ENCODE measurements around the gene FGFBP3. TPM values are rescaled to one million over a fixed set of nuclear protein-coding genes. Genes with fewer than 3 reads are reported as not detected.

FGFBP3 gene
- polyA plus RNA-seq, 3 donors = 0.30 to 0.45 (median 0.32) TPM

DNA sequence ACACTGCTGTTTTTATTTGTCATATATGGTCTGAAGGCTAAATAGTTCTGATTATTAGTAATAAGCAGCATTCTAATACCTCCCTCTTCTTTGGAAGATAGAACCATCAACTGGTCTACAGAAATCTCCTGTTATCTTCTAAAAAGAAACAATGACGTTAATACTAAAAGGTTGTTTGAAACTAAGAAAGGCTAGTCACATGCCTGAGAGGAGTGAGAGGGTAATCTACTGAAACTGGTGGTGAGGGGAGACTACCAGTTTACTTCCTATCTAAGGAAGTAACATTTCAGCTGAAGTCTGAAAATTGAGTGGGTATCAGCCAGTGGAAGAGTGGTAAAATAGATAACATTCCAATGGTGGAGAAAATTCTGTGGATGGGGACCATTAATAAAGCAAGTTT, 48.4 kb downstream of the FGFBP3 start:
- Histone ChIP-seq H3K9ac (ENCODE audit: insufficient read depth, low read length, poor library complexity, severe bottlenecking) (no peak overlapping the region), H3K4me3 (replicated peaks in 1 of 3; ENCODE audit: low read depth in 2 of 3, low read length in 3 of 3) (no peak overlapping the region), H3K27me3 (ENCODE audit: control insufficient read depth in 2 of 2, insufficient read depth in 2 of 2, low read length in 2 of 2) (no peaks in the 10 kb centered on the region), H3K27ac (ENCODE audit: low read depth in 1 of 2, low read length in 2 of 2) (no peak overlapping the region), H3K79me2 (ENCODE audit: insufficient read depth, low read length) (no peaks in the 10 kb centered on the region), H3K4me1 (ENCODE audit: control insufficient read depth in 1 of 2, insufficient read depth in 2 of 2, low read length in 2 of 2) (no peaks in the 10 kb centered on the region), H2AFZ (ENCODE audit: insufficient read depth, low read depth, low read length, poor library complexity, severe bottlenecking) (no peak overlapping the region), H3K4me2 (replicated peaks; ENCODE audit: extremely low read depth, low read length, poor library complexity, severe bottlenecking) (no peak overlapping the region), H3K36me3 (replicated peaks in 1 of 2; ENCODE audit: control insufficient read depth in 1 of 2, insufficient read depth in 2 of 2, low read length in 2 of 2) (peaks cover 92 to 100% of the 10 kb centered on the region in 2 donors), H3K9me3 (replicated peaks in 1 of 2; ENCODE audit: control insufficient read depth in 1 of 2, insufficient read depth in 1 of 2, low read length in 2 of 2) (no peaks in the 10 kb centered on the region), H4K20me1 (ENCODE audit: insufficient read depth, low read length) (peaks cover 3% of the 10 kb centered on the region)
- TF ChIP-seq, protein P1, sequence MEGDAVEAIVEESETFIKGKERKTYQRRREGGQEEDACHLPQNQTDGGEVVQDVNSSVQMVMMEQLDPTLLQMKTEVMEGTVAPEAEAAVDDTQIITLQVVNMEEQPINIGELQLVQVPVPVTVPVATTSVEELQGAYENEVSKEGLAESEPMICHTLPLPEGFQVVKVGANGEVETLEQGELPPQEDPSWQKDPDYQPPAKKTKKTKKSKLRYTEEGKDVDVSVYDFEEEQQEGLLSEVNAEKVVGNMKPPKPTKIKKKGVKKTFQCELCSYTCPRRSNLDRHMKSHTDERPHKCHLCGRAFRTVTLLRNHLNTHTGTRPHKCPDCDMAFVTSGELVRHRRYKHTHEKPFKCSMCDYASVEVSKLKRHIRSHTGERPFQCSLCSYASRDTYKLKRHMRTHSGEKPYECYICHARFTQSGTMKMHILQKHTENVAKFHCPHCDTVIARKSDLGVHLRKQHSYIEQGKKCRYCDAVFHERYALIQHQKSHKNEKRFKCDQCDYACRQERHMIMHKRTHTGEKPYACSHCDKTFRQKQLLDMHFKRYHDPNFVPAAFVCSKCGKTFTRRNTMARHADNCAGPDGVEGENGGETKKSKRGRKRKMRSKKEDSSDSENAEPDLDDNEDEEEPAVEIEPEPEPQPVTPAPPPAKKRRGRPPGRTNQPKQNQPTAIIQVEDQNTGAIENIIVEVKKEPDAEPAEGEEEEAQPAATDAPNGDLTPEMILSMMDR (IDR thresholded peaks at IDR 0.05) = no peak
- Mint-ChIP-seq H3K4me1 (no peaks in the 10 kb centered on the region), H3K27me3 (ENCODE audit: low read depth in 3 of 3) (no peaks in the 10 kb centered on the region), H3K27ac (peak overlapping the region in 1 of 7 donors; percentile 43), H3K36me3 (peaks cover 84% of the 10 kb centered on the region in 2 donors), H3K9me3 (no peaks in the 10 kb centered on the region), H3K4me3 (no peak overlapping the region)
- intact Hi-C loops (cut with micrococcal nuclease) = no loop called here
- no peak for DNase-seq
- WGBS (ENCODE audit: insufficient coverage) = no CpG with 5 or more reads among the region's 1 CpG

DNA sequence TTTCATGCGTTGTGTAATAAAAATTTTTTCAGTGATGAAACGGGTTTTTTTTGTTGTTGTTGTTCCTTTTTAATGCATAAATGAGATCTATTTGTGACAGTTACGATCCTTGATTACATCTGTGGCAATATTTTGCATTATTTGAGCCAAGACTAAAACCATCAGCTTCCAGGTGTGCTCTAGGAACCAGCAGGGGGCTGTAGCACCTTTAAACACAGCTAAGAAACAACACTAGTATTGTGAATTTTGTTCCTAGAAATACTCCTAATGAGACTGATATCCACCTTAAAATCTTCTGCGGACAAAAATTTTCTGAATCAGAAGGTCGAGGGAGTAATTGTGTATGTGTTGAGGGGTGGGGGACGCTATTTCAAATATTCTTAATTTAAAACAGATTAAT, 52.6 kb downstream of the FGFBP3 start:
- TF ChIP-seq, protein P1 (IDR thresholded peaks at IDR 0.05) = peak; percentile 28
- Histone ChIP-seq H3K79me2 (ENCODE audit: insufficient read depth, low read length) (no peaks in the 10 kb centered on the region), H3K9ac (ENCODE audit: insufficient read depth, low read length, poor library complexity, severe bottlenecking) (no peak overlapping the region), H4K20me1 (ENCODE audit: insufficient read depth, low read length) (peaks cover 3% of the 10 kb centered on the region), H3K4me2 (replicated peaks; ENCODE audit: extremely low read depth, low read length, poor library complexity, severe bottlenecking) (no peak overlapping the region), H3K4me1 (ENCODE audit: control insufficient read depth in 1 of 2, insufficient read depth in 2 of 2, low read length in 2 of 2) (no peaks in the 10 kb centered on the region), H3K27me3 (ENCODE audit: control insufficient read depth in 2 of 2, insufficient read depth in 2 of 2, low read length in 2 of 2) (no peaks in the 10 kb centered on the region), H3K36me3 (replicated peaks in 1 of 2; ENCODE audit: control insufficient read depth in 1 of 2, insufficient read depth in 2 of 2, low read length in 2 of 2) (peaks cover 91 to 99% of the 10 kb centered on the region in 2 donors), H3K27ac (ENCODE audit: low read depth in 1 of 2, low read length in 2 of 2) (no peak overlapping the region), H2AFZ (ENCODE audit: insufficient read depth, low read depth, low read length, poor library complexity, severe bottlenecking) (no peak overlapping the region), H3K9me3 (replicated peaks in 1 of 2; ENCODE audit: control insufficient read depth in 1 of 2, insufficient read depth in 1 of 2, low read length in 2 of 2) (no peaks in the 10 kb centered on the region), H3K4me3 (replicated peaks in 1 of 3; ENCODE audit: low read depth in 2 of 3, low read length in 3 of 3) (no peak overlapping the region)
- Mint-ChIP-seq H3K27ac (no peak overlapping the region), H3K36me3 (peaks cover 78 to 86% of the 10 kb centered on the region in 2 donors), H3K27me3 (ENCODE audit: low read depth in 3 of 3) (no peaks in the 10 kb centered on the region), H3K4me3 (no peak overlapping the region), H3K4me1 (no peaks in the 10 kb centered on the region), H3K9me3 (no peaks in the 10 kb centered on the region)
- 100% methylated on average over 1 of the region's 6 CpGs for WGBS (ENCODE audit: insufficient coverage)
- intact Hi-C loops (cut with micrococcal nuclease) = loop anchor here in 1 of 2 donors (10.0 kb wide), 1 partner anchor 58 kb away; no protein-coding TSS in a partner anchor
- DNase-seq = no peak

Small RNA genes lying within 50 kb of the gene (small RNA-seq; reads per million reads assigned to genes)
- gene AL359198.2 (ENCODE audit: insufficient read length, low read depth) = not detected

Other genes with a start within 250 kb of the FGFBP3 start
- 10 to 100 TPM; 20.7 to 25.4 (median 20.9) TPM for gene TNKS2, start 111.1 kb downstream of the FGFBP3 start, polyA plus RNA-seq
- 10 to 100 TPM in 1 of 3 donors, 1 to 10 TPM in 2; 3.7 to 59.8 (median 5.1) TPM for gene BTAF1, start 14.3 kb upstream of the FGFBP3 start, polyA plus RNA-seq

Data from CD14-positive monocyte (primary cell).